Left cardiac atrium (tissue), 4 donors: ENCODE data around the gene ALG6. TPM values are rescaled to one million over a fixed set of nuclear protein-coding genes. Genes with fewer than 3 reads are reported as not detected.
"Not testable (repeated sequence)": the region's sequence is repeated elsewhere in the genome, so short reads cannot be mapped to it uniquely, and the experiment has no call there.

ENCODE experiments used
- ATAC-seq, 2 donors: fragments of 200-7000 bp; cut with Tn5 transposase; one replicate each; pipeline ENCODE4 v1.9.1; 2020; ENCODE audit warnings: mild to moderate bottlenecking in 2 of 2, moderate library complexity in 2 of 2
- DNase-seq: peaks from one replicate; pipeline ENCODE4 v3.0.0-alpha.2; 2020
- intact Hi-C, 2 donors: fragments of 100-400 bp; cut with DNase I; formaldehyde crosslinking; loops; one replicate each; pipeline versions ENCODE4 v1.14.1 to v1.15.1; 2022 to 2023
- microRNA-seq, 2 donors: library from miRNA; unstranded; fragments of <30 nt; microRNA quantifications; one replicate each; pipeline ENCODE4 v1.2.0, GENCODE V29; 2020
- total RNA-seq, 2 donors: library from RNA; stranded (reverse); fragmentation: NEBNext Ultra II Directional; extraction: Animal tissue kit (Norgen Biotek cat#: 25700); gene quantifications; one replicate each; pipeline ENCODE4 v1.2.1, GENCODE V29; 2021
- donor health status: DM: no; HTN: yes; CAD: no.
- donor health status: DM: no; HTN: yes; CAD: no; lungs with severe emphysema.
- donor health status: DM: yes; HTN: yes; CAD: no.
- donor health status: Dilated cardiomyopathy.

ALG6 gene
- total RNA-seq, 2 donors from 2014 or later = 4.4 to 6.4 TPM

DNA sequence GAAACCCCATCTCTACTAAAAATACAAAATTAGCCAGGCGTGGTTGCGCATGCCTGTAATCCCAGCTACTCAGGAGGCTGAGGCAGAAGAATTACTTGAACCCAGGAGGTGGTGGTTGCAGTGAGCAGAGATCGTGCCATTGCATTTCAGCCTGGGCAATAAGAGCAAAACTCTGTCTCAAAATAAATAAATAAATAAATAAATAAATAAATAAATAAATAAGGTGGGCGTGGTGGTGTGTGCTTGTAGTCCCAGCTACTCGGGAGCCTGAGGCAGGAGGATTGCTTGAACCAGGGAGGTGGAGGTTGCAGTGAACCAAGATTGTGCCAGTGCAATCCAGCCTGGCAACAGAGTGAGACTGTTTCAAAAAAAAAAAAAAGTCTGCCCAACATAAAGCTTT lies 101.3 kb downstream of the ALG6 start:
- ATAC-seq, intact Hi-C loops, DNase-seq: not testable (repeated sequence)

DNA sequence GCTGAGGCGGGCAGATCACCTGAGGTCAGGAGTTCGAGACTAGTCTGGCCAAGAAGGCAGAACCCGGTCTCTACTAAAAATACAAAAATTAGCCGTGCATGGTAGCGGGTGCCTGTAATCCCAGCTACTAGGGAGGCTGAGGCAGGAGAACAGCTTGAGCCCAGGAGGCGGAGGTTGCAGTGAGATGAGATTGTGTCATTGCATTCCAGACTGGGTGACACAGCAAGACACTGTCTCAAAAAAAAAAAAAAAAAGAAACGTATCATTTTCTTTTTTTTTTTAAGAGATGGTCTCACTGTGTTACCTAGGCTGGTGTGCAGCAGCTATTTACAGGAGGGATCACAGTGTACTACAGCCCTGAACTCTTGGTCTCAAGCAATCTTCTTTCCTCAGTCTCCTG lies 108.3 kb downstream of the ALG6 start:
- no peak for ATAC-seq
- intact Hi-C loops = no loop called here
- no peak for DNase-seq

DNA sequence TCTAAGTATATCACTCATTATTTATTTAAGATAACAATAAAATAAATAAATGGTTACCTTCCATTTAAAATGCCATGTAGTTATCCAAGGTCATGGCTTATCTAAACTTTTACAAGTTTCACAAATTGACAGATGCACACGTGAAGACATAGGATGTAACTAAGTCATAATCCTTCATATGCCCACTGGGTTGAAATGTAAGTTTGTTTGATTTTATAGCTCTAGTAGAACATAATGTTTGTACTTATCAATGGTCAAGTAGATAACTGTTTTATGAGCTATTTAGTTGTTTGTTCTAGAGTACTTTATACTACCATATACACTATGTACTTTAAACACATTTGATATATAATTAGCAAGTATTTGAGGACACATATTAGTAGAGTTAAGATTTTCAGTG lies 112.6 kb downstream of the ALG6 start:
- intact Hi-C loops = no loop called here

DNA sequence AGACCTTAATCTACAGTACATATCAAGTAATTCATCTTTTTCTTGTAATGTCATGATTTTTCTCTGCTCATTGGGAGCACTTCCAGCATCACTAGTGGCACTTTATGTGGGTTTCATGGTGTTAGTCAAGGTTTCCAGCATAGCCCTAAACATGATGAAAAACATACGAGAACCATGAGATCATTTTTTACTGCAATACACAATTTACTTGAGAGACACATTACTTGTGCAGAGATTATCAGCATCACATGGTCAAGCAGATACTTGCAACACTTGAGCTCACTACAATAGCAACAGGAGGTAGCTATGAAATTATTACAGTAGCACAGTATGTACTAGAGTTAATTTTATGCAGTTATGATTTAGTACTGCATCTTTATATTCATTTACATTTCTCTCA lies 119.2 kb downstream of the ALG6 start:
- ATAC-seq (no peak), DNase-seq (no peak)
- intact Hi-C loops = no loop called here

More for the DNA sequence above, 112.6 kb downstream of the ALG6 start:
- ATAC-seq (no peak), DNase-seq (no peak)

DNA sequence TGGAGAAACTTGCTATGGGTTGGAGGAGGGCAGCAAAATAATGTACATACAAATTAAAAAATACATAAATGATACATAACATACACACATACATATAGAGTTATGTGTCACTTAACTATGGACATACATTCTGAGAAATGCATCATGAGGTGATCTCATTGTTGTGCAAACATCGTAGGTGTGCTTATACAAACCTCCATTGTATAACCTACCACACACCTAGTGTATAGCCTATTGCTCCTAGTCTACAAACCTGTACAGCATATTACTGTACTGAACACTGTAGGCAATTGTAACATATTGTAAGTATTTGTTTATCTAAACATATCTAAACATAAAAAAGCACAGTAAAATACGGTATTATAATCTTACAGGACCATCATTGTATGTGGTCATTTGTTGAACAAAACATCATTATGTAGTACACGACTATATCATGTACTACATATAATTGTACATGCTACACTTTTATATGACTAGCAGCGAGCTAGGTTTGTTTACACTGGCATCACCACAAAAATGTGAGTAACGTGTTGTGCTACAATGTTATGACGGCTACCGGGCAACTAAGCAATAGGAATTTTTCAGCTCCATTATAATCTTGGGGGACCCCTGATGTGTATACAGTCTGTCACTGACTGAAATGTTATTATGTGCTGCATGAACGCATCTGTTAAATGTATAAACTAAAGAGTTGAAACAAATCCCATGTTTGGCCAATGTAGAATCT lies 120.1 kb downstream of the ALG6 start:
- intact Hi-C loops = no loop called here
- ATAC-seq = peak; percentile 44 to 75
- no peak for DNase-seq

Small RNA genes lying within 50 kb of the gene (microRNA-seq; reads per million reads assigned to microRNA genes)
- 0 reads per million in 2 donors for gene MIR6068

Other genes with a start within 250 kb of the ALG6 start
- under 1 TPM; 0.18 to 0.68 TPM for gene FOXD3, start 45.1 kb upstream of the ALG6 start, total RNA-seq
- gene ITGB3BP, start 155.6 kb downstream of the ALG6 start, total RNA-seq = 1 to 10 TPM; 6.4 to 8.3 TPM
- 10 to 100 TPM in 1 of 2 donors, 1 to 10 TPM in 1; 6.1 to 10.5 TPM for gene EFCAB7, start 155.9 kb downstream of the ALG6 start, total RNA-seq
- gene PGM1, start 225.8 kb downstream of the ALG6 start, total RNA-seq = 100 to 1,000 TPM; 150 to 180 TPM